Colonic mucosa (tissue), 4 donors: ENCODE results near the gene RAD18. TPM values are rescaled to one million over a fixed set of nuclear protein-coding genes. Genes with fewer than 3 reads are reported as not detected.

ENCODE experiments used
- DNase-seq: peaks from one replicate; pipeline ENCODE4 v3.0.0-alpha.2; 2020
- H3K27ac ChIP-seq: fragments of 200-600 bp; one replicate; pipeline ENCODE4 v1.8.0; 2021
- H3K27me3 ChIP-seq: fragments of 200-600 bp; one replicate; pipeline ENCODE4 v1.8.0; 2021
- H3K36me3 ChIP-seq: fragments of 200-600 bp; one replicate; pipeline ENCODE4 v1.8.0; 2021
- H3K4me1 ChIP-seq: fragments of 200-600 bp; one replicate; pipeline ENCODE4 v1.8.0; 2021; ENCODE audit warnings: mild to moderate bottlenecking
- H3K4me3 ChIP-seq: fragments of 200-600 bp; one replicate; pipeline ENCODE4 v1.8.0; 2021
- H3K9ac ChIP-seq, 2 donors: one replicate each; pipeline ENCODE4 v1.7.0; 2013; ENCODE audit warnings: control low read depth in 2 of 2, low read depth in 2 of 2, low read length in 2 of 2
- H3K9me3 ChIP-seq: fragments of 200-600 bp; one replicate; pipeline ENCODE4 v1.8.0; 2021
- CTCF ChIP-seq: fragments of 200-600 bp; IDR thresholded peaks from one replicate; pipeline ENCODE4 v1.8.0; 2022; ENCODE audit warnings: antibody characterized with exemption, mild to moderate bottlenecking
- intact Hi-C: fragments of 100-400 bp; cut with DNase I; formaldehyde crosslinking; loops from one replicate; pipeline ENCODE4 v1.14.1; 2022
- total RNA-seq, 2 donors: library from RNA; stranded (reverse); fragmentation: NEBNext Ultra II Directional in 1 of 2; extraction: Animal tissue kit (Norgen Biotek cat#: 25700) in 1 of 2; gene quantifications; one replicate each; pipeline ENCODE4 v1.2.1, GENCODE V29; 2021
- donor health status: healthy.
- donor health status: DM: no; HTN: no; CAD: no.
- donor health status: DM: no; HTN: no; CAD: no.

The RAD18 gene
- total RNA-seq, 2 donors from 2014 or later, result 12.2 to 25.9 TPM

GRCh38 chr3:8937064-8938020 is 25.9 kb downstream of the RAD18 start:
- Histone ChIP-seq H3K27ac (no peak overlapping the region), H3K9me3 (no peaks in the 10 kb centered on the region), H3K27me3 (no peaks in the 10 kb centered on the region), H3K4me3 (no peak overlapping the region), H3K36me3 (no peaks in the 10 kb centered on the region), H3K4me1 (no peaks in the 10 kb centered on the region), H3K9ac (no peak overlapping the region)
- no peak for TF ChIP-seq CTCF
- DNase-seq, result no peak
- intact Hi-C loops, result no loop called here

- DNase-seq, result no peak
- no peak overlapping the region for H3K27ac ChIP-seq
- no peaks in the 10 kb centered on the region for H3K27me3 ChIP-seq
- intact Hi-C loops, result no loop called here
- no peak for TF ChIP-seq CTCF
- no peaks in the 10 kb centered on the region for H3K4me1 ChIP-seq
- no peak overlapping the region for H3K9ac ChIP-seq
- no peak overlapping the region for H3K4me3 ChIP-seq
- no peaks in the 10 kb centered on the region for H3K36me3 ChIP-seq
- no peaks in the 10 kb centered on the region for H3K9me3 ChIP-seq
Measured at GRCh38 chr3:8932507-8932906, 30.8 kb downstream of the RAD18 start.

- no peaks in the 10 kb centered on the region for H3K27me3 ChIP-seq
- no peaks in the 10 kb centered on the region for H3K36me3 ChIP-seq
- no peaks in the 10 kb centered on the region for H3K9me3 ChIP-seq
- no peak overlapping the region for H3K9ac ChIP-seq
- no peaks in the 10 kb centered on the region for H3K4me1 ChIP-seq
- H3K27ac ChIP-seq, result no peak overlapping the region
- DNase-seq, result no peak
- no peak for TF ChIP-seq CTCF
- intact Hi-C loops, result no loop called here
- H3K4me3 ChIP-seq, result no peak overlapping the region
Measured at GRCh38 chr3:8931342-8931741, 31.9 kb downstream of the RAD18 start.

GRCh38 chr3:8929860-8930259 is 33.4 kb downstream of the RAD18 start:
- Histone ChIP-seq H3K27me3 (no peaks in the 10 kb centered on the region), H3K4me1 (no peaks in the 10 kb centered on the region), H3K4me3 (no peak overlapping the region), H3K9ac (no peak overlapping the region), H3K27ac (no peak overlapping the region), H3K9me3 (no peaks in the 10 kb centered on the region), H3K36me3 (no peaks in the 10 kb centered on the region)
- no peak for TF ChIP-seq CTCF
- intact Hi-C loops, result no loop called here
- no peak for DNase-seq

GRCh38 chr3:8914491-8914890 is 48.8 kb downstream of the RAD18 start:
- Histone ChIP-seq H3K4me3 (no peak overlapping the region), H3K4me1 (no peaks in the 10 kb centered on the region), H3K27me3 (no peaks in the 10 kb centered on the region), H3K9me3 (no peaks in the 10 kb centered on the region), H3K36me3 (no peaks in the 10 kb centered on the region), H3K27ac (no peak overlapping the region), H3K9ac (no peak overlapping the region)
- intact Hi-C loops, result no loop called here
- no peak for TF ChIP-seq CTCF
- no peak for DNase-seq
